Measurements from ENCODE around the gene GGA3.

The GGA3 gene

DNA sequence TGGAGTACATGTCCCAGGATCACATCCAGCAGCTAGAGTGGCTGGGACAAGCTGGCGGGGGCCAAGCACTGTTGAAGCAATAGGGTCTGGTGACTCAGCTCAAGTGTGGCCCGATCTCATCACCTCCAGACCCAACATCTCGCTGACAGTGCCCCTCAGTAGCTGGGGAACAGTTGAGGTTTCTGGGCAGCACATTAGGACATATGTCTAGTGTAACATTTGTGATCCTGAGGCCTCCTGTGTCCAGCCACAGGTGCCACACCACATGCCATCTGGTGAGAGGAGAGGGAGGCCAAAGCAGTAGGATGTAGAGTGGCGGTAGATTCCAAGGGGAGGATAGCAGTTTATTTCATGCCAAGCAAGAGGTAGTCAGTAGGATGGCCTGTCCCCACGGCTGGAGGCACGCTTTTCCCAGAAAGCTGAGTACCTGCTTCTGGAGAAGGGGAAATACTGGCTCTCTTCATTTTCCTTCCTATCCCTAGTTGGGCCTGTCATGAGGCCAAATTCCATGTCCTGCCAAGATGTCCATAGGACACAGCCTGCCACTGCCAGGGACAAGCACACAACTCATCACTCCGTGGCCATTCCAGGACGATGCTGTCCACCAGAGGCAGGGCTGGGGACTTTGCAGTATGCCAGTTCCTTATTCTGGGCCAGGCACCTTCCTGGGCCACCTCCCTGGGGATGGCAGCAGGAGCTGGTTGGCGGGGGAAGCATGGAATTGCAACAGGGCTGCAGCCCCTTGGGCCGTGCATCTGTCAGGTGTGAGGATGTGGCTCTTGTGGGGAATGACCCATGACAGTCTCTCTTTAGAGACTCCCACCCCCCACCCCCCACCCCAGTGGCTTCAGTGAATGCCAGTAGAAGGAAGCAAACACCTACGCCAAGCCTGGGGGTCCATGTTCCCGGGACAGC is 24.0 kb downstream of the GGA3 start:
- TF ChIP-seq, protein P1, sequence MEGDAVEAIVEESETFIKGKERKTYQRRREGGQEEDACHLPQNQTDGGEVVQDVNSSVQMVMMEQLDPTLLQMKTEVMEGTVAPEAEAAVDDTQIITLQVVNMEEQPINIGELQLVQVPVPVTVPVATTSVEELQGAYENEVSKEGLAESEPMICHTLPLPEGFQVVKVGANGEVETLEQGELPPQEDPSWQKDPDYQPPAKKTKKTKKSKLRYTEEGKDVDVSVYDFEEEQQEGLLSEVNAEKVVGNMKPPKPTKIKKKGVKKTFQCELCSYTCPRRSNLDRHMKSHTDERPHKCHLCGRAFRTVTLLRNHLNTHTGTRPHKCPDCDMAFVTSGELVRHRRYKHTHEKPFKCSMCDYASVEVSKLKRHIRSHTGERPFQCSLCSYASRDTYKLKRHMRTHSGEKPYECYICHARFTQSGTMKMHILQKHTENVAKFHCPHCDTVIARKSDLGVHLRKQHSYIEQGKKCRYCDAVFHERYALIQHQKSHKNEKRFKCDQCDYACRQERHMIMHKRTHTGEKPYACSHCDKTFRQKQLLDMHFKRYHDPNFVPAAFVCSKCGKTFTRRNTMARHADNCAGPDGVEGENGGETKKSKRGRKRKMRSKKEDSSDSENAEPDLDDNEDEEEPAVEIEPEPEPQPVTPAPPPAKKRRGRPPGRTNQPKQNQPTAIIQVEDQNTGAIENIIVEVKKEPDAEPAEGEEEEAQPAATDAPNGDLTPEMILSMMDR (IDR thresholded peaks at IDR 0.05), result no peak
- no peak overlapping the region for H3K27ac ChIP-seq
- H3K9me3 ChIP-seq, result no peaks in the 10 kb centered on the region
- peaks cover 95% of the 10 kb centered on the region for H3K36me3 ChIP-seq
- no peaks in the 10 kb centered on the region for H3K4me1 ChIP-seq (ENCODE audit: control insufficient read depth in 1 of 2, insufficient read depth in 1 of 2, low read depth in 1 of 2, low read length in 1 of 2)
- H3K4me3 ChIP-seq (ENCODE audit: low read depth in 1 of 2, low read length in 1 of 2), result no peak overlapping the region
- H3K27me3 ChIP-seq, result no peaks in the 10 kb centered on the region

GRCh38 chr17:75232786-75233185 is 28.6 kb downstream of the GGA3 start:
- H3K9me3 ChIP-seq, result no peaks in the 10 kb centered on the region
- H3K27ac ChIP-seq, result no peak overlapping the region
- H3K4me3 ChIP-seq (ENCODE audit: low read depth in 1 of 2, low read length in 1 of 2), result no peak overlapping the region
- peaks cover 70% of the 10 kb centered on the region for H3K36me3 ChIP-seq
- TF ChIP-seq, protein P1 (IDR thresholded peaks at IDR 0.05), result no peak
- H3K27me3 ChIP-seq, result no peaks in the 10 kb centered on the region
- peaks cover 20 to 24% of the 10 kb centered on the region in 2 experiments for H3K4me1 ChIP-seq (ENCODE audit: control insufficient read depth in 1 of 2, insufficient read depth in 1 of 2, low read depth in 1 of 2, low read length in 1 of 2)

DNA sequence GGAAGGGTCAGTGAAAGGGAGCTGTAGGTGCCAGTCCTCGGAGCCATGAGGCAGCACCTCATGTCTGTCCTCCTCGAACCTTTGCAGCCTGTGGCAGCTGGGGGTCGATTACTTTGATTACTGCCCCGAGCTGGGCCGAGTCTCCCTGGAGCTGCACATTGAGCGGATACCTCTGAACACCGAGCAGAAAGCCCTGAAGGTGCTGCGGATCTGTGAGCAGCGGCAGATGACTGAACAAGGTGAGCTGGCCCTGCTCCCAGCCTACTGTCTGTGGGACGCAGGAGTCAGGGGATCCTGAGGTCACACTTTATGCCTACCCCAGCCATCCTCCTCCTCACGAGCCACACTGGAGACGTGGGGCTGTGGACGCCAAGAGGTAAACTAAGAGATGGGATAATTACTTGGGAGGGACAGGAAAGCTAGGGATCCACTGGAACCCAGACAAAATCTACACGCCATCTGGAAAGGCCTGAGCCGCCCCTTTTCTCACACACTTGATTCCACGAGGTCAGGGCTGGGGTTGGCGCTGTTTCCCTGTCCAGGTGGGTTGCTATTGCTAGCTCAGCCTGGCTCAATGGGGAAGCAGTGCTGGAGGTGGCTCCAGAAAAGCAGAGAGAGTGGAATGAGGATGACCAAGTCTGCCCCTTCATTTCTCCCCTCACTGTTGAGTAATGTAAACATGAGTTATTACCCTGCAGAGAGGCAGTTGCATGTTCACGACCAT is 29.5 kb downstream of the GGA3 start:
- Histone ChIP-seq H3K4me3 (ENCODE audit: low read depth in 1 of 2, low read length in 1 of 2) (no peak overlapping the region), H3K4me1 (ENCODE audit: control insufficient read depth in 1 of 2, insufficient read depth in 1 of 2, low read depth in 1 of 2, low read length in 1 of 2) (peaks cover 22 to 29% of the 10 kb centered on the region in 2 experiments), H3K36me3 (peaks cover 61% of the 10 kb centered on the region), H3K27ac (no peak overlapping the region), H3K9me3 (no peaks in the 10 kb centered on the region), H3K27me3 (no peaks in the 10 kb centered on the region)
- TF ChIP-seq, protein P1 (IDR thresholded peaks at IDR 0.05), result no peak

DNA sequence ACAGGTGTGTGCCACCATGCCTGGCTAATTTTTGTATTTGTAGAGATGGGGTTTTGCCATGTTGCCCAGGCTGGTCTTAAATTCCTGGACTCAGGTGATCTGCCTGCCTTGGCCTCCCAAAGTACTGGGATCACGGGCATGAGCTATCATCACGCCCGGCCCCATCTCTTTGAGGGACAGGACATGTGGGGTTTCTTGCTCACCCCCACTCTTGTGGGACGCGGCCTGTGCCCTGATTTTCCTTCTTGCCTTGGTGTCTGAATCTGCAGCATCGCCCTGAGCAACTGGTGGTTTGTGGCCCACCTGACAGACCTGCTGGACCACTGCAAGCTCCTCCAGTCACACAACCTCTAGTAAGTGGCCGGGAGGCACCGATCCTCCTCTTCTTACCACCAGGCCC is 30.3 kb downstream of the GGA3 start:
- Histone ChIP-seq H3K4me3 (ENCODE audit: low read depth in 1 of 2, low read length in 1 of 2) (no peak overlapping the region), H3K27me3 (no peaks in the 10 kb centered on the region), H3K27ac (no peak overlapping the region), H3K9me3 (no peaks in the 10 kb centered on the region), H3K36me3 (peaks cover 61% of the 10 kb centered on the region), H3K4me1 (ENCODE audit: control insufficient read depth in 1 of 2, insufficient read depth in 1 of 2, low read depth in 1 of 2, low read length in 1 of 2) (peaks cover 22 to 30% of the 10 kb centered on the region in 2 experiments)
- TF ChIP-seq, protein P1 (IDR thresholded peaks at IDR 0.05), result no peak

DNA sequence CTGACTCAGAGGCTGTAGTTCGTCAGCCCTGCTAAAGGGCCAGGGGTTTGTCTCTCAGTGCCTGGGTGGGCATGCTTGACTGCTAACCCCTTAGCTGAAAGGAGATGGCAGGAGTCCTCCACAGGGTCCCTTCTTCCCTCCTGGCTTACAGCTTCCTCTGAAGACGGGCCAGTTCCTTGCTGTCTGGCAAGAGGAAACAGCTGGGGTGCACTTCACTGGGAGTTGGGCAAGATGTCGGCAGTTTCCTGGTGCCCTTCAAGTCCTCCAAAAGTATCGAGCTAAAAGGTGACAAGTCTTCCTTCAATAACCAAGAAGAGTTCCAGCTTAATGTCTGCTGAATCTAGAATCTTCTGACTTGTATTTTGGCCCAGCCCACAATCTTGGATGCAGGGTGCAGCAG is 32.6 kb downstream of the GGA3 start:
- peaks cover 22 to 30% of the 10 kb centered on the region in 2 experiments for H3K4me1 ChIP-seq (ENCODE audit: control insufficient read depth in 1 of 2, insufficient read depth in 1 of 2, low read depth in 1 of 2, low read length in 1 of 2)
- TF ChIP-seq, protein P1 (IDR thresholded peaks at IDR 0.05), result no peak
- H3K27me3 ChIP-seq, result no peaks in the 10 kb centered on the region
- no peaks in the 10 kb centered on the region for H3K9me3 ChIP-seq
- H3K27ac ChIP-seq, result peak overlapping the region; percentile 84
- H3K4me3 ChIP-seq (ENCODE audit: low read depth in 1 of 2, low read length in 1 of 2), result peak overlapping the region in 1 of 2 experiments; percentile 28
- peaks cover 55% of the 10 kb centered on the region for H3K36me3 ChIP-seq
